ENCODE data around the gene RCSD1.
"Not testable (repeated sequence)": the region's sequence is repeated elsewhere in the genome, so short reads cannot be mapped to it uniquely, and the experiment has no call there.

RCSD1 gene, protein sequence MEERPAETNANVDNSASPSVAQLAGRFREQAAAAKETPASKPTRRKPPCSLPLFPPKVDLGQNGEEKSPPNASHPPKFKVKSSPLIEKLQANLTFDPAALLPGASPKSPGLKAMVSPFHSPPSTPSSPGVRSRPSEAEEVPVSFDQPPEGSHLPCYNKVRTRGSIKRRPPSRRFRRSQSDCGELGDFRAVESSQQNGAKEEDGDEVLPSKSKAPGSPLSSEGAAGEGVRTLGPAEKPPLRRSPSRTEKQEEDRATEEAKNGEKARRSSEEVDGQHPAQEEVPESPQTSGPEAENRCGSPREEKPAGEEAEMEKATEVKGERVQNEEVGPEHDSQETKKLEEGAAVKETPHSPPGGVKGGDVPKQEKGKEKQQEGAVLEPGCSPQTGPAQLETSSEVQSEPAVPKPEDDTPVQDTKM

DNA sequence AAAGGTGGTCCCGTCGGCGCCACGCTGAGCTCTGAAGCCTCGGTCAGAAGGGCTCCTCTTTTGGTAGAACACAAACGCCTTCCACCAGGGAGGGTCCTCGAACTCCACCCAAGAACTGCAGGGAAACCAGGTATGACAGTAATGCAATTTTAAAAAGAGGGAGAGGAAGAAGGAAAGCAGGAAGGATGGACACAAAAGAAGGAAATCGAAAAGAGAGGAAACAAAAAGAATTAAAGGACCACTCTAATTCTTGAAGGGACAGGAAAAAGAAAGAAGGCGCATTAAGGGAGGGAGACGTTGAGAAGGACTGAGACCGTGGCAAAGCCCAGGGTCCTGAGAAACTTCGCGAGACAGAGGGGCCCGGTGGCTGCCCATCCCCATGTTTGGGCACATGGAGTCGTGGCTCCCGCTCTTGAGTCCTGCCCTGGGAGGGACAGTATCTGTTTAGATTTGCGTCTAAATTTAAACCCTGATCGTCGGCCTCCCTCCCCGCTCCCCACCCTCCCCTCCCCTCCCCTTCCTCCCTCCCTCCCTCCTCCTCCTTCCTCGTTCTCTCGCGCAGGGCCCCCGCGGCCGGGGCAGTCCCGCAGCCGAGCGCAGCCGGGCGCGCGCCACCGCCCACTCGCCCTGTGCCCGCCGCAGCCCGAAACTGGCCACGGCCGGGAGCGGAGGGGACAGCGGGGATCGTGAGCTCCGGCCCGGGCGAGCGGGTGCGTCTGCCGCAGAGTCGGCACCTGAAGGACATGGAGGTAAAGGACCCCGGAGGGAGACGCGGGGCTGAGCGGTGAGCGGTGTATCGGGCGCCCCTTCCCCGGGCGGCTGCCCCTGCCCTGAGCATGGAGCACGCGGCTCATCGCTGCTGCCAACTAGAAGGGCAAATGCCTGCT lies at the start of gene RCSD1:
RCSD1 (plus strand) TSS at position 552 of the 887 bp plus-strand sequence; CDS start at position 744, 192 bp downstream.
- DNase-seq, result peak; percentile 62

DNA sequence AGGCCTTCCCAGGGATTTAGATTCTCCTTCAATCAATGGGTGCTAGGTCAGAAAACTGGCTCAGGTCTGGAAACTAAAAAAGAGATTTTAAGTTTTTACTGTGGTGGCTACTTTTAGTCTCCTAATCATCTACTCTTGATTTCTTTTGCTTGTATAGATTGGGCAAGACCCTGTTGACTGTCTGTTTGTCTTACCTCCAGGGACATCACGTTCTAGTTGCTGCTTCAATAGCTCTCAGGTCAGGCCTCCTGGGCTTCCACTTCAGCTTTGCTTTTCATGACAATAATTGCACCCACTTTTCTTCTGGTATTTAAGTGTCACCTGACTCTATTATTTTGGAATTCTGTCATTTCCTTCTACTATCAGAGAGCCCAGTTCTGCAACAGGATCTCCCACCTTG lies 48.0 kb upstream of the RCSD1 start:
- DNase-seq, result no peak

GRCh38 chr1:167582722-167583121 lies 47.3 kb upstream of the RCSD1 start:
- DNase-seq, result no peak

DNA sequence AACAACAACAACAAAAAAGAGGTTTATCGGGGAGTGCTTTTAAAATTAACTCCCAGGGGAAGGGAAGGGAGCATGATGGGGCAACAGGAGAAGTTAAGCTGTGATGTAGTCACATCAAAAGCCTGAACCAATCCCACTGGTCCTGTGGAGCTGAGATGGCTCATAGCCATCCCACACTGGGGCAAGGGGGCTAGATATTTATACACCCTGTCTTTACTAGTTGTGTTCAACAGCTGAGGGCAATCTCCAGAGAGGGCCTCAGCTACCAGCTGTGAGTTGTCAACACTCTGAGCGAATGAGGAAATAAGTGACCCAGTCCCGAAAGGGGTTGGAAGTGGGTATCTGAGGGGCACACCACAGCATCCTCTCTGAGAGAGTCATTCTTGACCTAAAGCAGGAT lies 45.5 kb upstream of the RCSD1 start:
- no peak for DNase-seq

DNA sequence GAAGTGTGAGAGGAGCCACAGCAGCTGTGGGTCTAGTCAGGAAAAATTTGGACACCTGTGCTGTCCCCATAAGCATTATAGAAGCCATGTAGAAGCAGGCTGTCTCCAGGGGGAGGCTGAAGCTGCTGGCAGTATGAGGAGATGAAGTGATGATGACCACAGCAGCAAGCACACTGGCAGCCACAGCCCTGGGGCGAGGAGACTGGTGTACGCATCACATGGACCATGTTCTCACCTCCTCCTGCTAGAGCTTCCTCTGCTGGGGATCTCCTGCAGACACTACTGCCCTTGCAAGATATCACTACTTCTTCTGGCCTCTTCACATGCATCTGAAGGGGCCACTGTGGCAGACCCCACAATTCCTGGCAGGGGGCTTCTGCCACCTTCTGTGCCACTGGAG lies 42.7 kb upstream of the RCSD1 start:
- DNase-seq, result no peak

DNA sequence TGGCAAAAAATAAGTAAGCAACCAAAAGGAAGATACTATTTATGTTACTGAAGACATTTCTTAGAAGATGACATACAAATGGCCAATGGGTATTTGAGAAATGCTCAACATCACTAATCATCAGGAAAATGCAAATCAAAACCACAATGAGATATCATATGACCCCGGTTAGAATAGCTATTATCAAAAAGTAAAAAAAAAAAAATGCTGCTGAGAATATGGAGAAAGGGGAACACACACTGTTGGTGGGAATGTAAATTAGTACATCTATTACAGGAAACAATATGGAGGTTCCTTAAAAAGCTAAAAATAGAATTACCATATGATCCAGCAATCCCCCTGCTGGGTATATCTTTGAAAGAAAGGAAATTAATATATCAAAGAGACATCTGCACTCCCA lies 42.2 kb upstream of the RCSD1 start:
- no peak for DNase-seq

- DNase-seq, result no peak
Observed at GRCh38 chr1:167588361-167588760, 41.7 kb upstream of the RCSD1 start.

DNA sequence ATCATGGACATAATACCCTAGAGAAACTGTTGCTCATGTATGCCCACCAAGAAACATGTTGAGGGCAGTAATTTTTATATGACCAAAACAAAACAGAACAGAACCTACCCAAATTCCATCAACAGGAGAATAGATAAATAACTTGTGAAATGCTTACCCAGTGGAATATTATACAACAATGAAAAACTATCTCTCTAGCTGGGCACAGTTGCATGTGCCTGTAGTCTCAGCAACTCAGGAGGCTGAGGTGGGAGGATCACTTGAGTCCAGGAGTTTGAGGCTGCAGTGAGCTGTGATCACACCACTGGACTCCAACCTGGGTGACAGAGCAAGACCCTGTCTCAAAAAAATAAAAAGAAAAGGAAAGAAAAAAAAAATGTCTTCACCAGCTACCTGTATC lies 37.6 kb upstream of the RCSD1 start:
- DNase-seq, result no peak

GRCh38 chr1:167593860-167594259 lies 36.2 kb upstream of the RCSD1 start:
- DNase-seq, result no peak

GRCh38 chr1:167594822-167595221 lies 35.2 kb upstream of the RCSD1 start:
- no peak for DNase-seq

DNA sequence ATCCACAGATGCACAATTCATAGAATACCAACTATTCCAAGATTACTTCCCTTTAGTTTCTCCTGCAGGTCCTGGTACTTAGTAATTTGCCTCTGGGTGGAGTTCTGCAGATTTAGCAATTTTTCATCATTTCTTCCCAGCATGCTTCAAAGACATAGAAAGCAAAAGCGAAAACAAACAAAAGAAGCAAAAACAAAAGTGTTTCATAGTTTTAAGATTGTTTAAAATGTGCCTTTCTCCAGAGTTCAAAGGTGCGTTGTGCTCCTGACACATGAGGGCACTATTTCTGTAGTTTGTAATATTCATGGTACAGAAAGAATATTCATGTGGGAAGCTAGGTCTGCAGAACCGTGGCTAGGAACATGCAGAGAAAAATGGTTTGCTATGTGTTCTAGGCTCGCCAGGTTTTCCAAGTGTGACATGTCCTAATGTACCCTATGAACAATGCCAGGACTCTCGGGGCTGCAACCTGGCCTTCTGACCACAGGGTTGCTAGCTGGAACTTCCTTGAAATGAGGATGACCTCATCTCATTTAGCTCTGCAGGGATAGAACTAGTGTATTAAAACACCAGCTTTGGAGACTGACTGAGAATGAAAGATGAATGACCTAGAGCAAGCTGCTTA lies 30.0 kb upstream of the RCSD1 start:
- DNase-seq, result no peak

DNA sequence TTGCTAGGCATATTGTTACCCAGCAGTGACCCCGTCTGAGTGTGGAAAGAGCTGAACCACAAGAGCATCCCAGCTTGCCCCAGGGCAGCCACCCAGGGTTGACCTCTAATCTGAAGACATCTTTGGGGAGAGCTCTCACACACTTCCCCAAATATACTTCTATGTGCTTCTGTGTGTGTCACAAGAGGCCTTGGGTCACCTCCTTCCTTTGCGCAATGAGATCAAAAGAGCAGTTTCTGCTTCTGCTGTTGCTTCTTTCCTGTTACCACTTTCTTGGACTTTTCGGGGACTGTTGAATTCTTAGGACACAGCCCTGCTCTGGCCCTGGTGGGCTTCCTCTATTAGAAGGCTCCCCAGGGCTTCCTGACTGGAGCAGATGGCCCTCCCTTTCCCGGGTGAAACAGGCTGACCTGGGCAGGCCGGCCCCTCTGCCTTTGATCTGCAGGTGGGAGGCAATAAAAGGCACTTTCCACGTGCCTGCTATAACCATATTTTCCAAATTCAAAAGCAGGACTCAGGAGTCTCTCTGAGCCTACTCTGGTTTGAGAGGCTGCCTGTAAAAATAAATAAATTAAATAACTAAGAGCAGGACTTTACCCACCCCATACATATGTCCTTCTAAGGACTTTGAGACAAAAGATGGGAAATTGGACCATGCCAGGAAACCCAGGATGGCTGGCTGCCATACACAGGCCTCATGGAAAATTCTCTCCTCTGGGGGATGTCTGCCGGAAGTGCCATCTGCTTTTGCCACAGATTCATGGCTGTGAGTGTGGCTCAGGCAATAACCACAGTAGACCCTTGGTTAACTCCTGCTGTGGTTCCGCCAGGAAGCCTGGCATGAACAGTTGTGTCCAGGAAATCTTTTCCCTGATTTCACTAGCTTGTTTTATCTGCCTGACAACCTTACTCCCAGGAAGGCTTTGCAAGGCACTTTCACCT lies 28.3 kb upstream of the RCSD1 start:
- DNase-seq, result no peak

GRCh38 chr1:167602840-167603239 lies 27.2 kb upstream of the RCSD1 start:
- no peak for DNase-seq

GRCh38 chr1:167605576-167605975 lies 24.5 kb upstream of the RCSD1 start:
- DNase-seq, result no peak

DNA sequence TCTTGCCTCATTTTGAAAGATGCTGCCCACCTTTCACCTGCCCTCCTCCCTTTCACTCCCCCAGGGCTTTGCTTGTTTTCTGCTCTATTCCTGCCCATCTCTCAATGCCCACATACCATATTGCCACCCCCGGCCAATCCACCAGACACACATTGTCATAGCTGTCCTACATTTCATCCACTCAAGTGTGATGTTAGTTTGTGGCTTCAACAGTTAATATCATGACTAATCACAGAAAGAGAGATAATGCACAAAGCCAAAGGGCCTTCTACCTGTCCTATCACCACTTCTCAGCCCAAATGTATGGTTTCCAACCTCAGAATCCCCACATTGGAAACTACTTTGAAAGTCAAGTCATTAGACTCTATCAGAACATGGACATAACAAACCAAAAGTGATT lies 18.0 kb upstream of the RCSD1 start:
- no peak for DNase-seq

GRCh38 chr1:167612587-167613385 lies 17.2 kb upstream of the RCSD1 start:
- DNase-seq, result no peak

DNA sequence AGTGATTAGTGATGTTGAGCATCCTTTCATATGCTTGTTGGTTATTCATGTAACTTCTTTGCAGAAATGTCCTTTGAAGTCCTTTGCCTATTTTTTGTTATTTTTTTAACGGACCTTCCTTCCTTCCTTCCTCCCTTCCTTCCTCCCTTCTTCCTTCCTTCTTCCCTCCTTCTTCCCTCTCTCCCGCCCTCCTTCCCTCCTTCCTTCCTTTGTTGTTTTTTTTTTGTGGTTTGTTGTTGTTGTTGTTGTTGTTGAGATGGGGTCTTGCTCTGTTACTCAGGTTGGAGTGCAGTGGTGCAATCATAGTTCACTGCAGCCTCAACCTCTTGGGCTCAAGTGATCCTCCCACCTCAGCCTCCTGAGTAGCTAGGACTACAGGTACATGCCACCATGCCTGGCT lies 16.0 kb upstream of the RCSD1 start:
- DNase-seq, result not testable (repeated sequence)

DNA sequence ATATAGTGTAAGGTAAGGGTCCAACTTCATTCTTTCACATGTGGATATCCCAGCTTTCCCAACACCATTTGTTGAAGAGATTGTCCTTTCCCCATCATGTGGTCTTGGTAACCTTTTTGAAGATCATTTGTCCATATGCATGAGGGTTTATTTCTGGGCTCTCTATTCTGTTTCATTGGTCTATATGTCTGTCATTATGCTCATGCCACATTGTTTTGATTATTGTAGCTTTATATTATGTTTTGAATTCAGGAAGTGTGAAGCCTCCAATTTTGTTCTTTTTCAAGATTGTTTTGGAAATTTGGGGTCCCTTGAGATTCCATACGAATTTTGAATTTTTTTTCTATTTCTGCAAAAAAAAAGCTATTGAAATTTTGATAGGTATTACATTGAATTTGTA lies 15.2 kb upstream of the RCSD1 start:
- no peak for DNase-seq

DNA sequence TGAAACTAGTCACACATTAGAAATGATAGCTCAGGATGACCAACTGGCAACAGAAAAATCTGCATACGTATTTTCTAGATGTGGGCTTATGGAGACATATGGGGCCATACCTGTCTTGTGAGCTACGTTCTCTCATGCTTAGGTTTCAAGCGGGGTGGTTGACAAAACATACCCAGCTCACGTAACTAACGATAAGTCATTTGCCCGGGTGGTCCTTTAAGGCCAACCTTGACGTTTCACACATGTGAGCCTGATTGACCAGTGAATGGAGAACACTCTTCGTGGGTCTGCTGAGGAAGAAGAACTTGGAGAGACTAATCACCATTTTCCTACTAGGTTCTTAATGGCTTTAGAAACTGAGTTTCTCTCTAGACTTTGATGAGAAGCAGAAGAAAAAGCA lies 13.5 kb upstream of the RCSD1 start:
- DNase-seq, result no peak

GRCh38 chr1:167617153-167618147 lies 12.6 kb upstream of the RCSD1 start:
- DNase-seq, result no peak

All from activated T-cell treated with anti-CD3 and anti-CD28 coated beads, Interleukin-2, amount 50 U/mL, for 1 hour (primary cell).